GM12873 (cell line): Measurements from ENCODE around the gene GLRA2.

ENCODE experiments used
- CTCF ChIP-seq: IDR thresholded peaks from 2 replicates; pipeline ENCODE4 v1.5.1; 2012; ENCODE audit warnings: low read depth, mild to moderate bottlenecking, moderate library complexity, low read length, control low read depth; ENCODE audit not compliant: insufficient read depth; ENCODE audit errors: missing control alignments

The GLRA2 gene

GRCh38 chrX:14529290-14529989 lies at the start of gene GLRA2:
GLRA2 (plus strand) TSS chrX:14529536; CDS start chrX:14530058, 522 bp downstream.
- no peak for TF ChIP-seq CTCF

GRCh38 chrX:14489437-14489836 lies 39.9 kb upstream of the GLRA2 start:
- no peak for TF ChIP-seq CTCF

GRCh38 chrX:14491689-14492088 lies 37.6 kb upstream of the GLRA2 start:
- TF ChIP-seq CTCF, result no peak

- no peak for TF ChIP-seq CTCF
Observed at GRCh38 chrX:14496674-14497073, 32.7 kb upstream of the GLRA2 start.

- TF ChIP-seq CTCF, result no peak
Observed at GRCh38 chrX:14497184-14497666, 32.1 kb upstream of the GLRA2 start.

GRCh38 chrX:14501327-14501726 lies 28.0 kb upstream of the GLRA2 start:
- TF ChIP-seq CTCF, result no peak

GRCh38 chrX:14504960-14505538 lies 24.3 kb upstream of the GLRA2 start:
- no peak for TF ChIP-seq CTCF
